HG03025 (cell line): ENCODE results near the gene MRPL49.

Experiments used
- ATAC-seq: cut with Tn5 transposase; IDR thresholded peaks from one replicate; pipeline ENCODE4 v1.9.1; 2021; ENCODE audit warnings: mild to moderate bottlenecking, moderate library complexity; ENCODE audit not compliant: unreplicated experiment, low FRiP score

Gene MRPL49

GRCh38 chr11:65121865-65122696, at the start of gene MRPL49, which contains the start of gene FAU:
Gene MRPL49 (plus strand): TSS chr11:65122321. CDS start chr11:65122347, 26 bp downstream.
Gene FAU (minus strand): TSS chr11:65122134. CDS start chr11:65121813, 321 bp downstream.
- peak; percentile 64 for ATAC-seq

GRCh38 chr11:65072631-65072966, 49.5 kb upstream of the MRPL49 start:
- no peak for ATAC-seq

GRCh38 chr11:65077451-65077850, 44.7 kb upstream of the MRPL49 start:
- ATAC-seq = no peak

- no peak for ATAC-seq
Measured at GRCh38 chr11:65078151-65078550, 44.0 kb upstream of the MRPL49 start.

- ATAC-seq = no peak
Measured at GRCh38 chr11:65078786-65079342, 43.3 kb upstream of the MRPL49 start.

- peak; percentile 32 for ATAC-seq
Measured at GRCh38 chr11:65083134-65083833, 38.8 kb upstream of the MRPL49 start.

GRCh38 chr11:65083834-65084597, 38.1 kb upstream of the MRPL49 start, which contains the start of the genes CDCA5 and ZFPL1:
Gene CDCA5 (minus strand): TSS chr11:65084040. CDS start chr11:65083978, 62 bp downstream.
Gene ZFPL1 (plus strand): TSS chr11:65084222. CDS start chr11:65084699, 477 bp downstream.
- peak; percentile 67 for ATAC-seq

- ATAC-seq = no peak
Measured at GRCh38 chr11:65084598-65085375, 37.3 kb upstream of the MRPL49 start.

GRCh38 chr11:65085446-65085845, 36.7 kb upstream of the MRPL49 start:
- ATAC-seq = no peak

- ATAC-seq = no peak
Measured at GRCh38 chr11:65086809-65087208, 35.3 kb upstream of the MRPL49 start.

- ATAC-seq = no peak
Measured at GRCh38 chr11:65087216-65087615, 34.9 kb upstream of the MRPL49 start.

GRCh38 chr11:65087827-65088226, 34.3 kb upstream of the MRPL49 start:
- no peak for ATAC-seq

GRCh38 chr11:65089621-65090020, 32.5 kb upstream of the MRPL49 start:
- ATAC-seq = no peak

- ATAC-seq = no peak
Measured at GRCh38 chr11:65090628-65091027, 31.5 kb upstream of the MRPL49 start.

- ATAC-seq = no peak
Measured at GRCh38 chr11:65095427-65095826, 26.7 kb upstream of the MRPL49 start.

- ATAC-seq = peak; percentile 53
Measured at GRCh38 chr11:65095974-65096806, 25.9 kb upstream of the MRPL49 start, which contains the start of gene VPS51. Gene VPS51 (plus strand): TSS chr11:65096214. CDS start chr11:65096251, 37 bp downstream.

- ATAC-seq = no peak
Measured at GRCh38 chr11:65096926-65097325, 25.2 kb upstream of the MRPL49 start.

- ATAC-seq = no peak
Measured at GRCh38 chr11:65100674-65101350, 21.3 kb upstream of the MRPL49 start.
